Measurements from ENCODE around the gene LSAMP.
A peak's percentile ranks its signal among the peaks of the same experiment; 100 is the strongest.
"Not testable (repeated sequence)": the region's sequence is repeated elsewhere in the genome, so short reads cannot be mapped to it uniquely, and the experiment has no call there.

Gene LSAMP

GRCh38 chr3:116096631-116097030, 348.7 kb downstream of the LSAMP start:
- peak; percentile 2 for DNase-seq

- DNase-seq = no peak
These were observed 351.9 kb downstream of the LSAMP start for GRCh38 chr3:116093374-116093773.

- peak; percentile 3 for DNase-seq
These were observed 357.9 kb downstream of the LSAMP start for GRCh38 chr3:116087426-116087825.

GRCh38 chr3:116084999-116085791, 360.1 kb downstream of the LSAMP start:
- DNase-seq = peak; percentile 5

GRCh38 chr3:116083683-116084082, 361.6 kb downstream of the LSAMP start:
- peak; percentile 66 for DNase-seq

- DNase-seq = no peak
These were observed 366.7 kb downstream of the LSAMP start for GRCh38 chr3:116078561-116078960.

GRCh38 chr3:116077557-116077956, 367.7 kb downstream of the LSAMP start:
- DNase-seq = no peak

- DNase-seq = no peak
These were observed 368.2 kb downstream of the LSAMP start for GRCh38 chr3:116077059-116077458.

- DNase-seq = not testable (repeated sequence)
These were observed 374.6 kb downstream of the LSAMP start for GRCh38 chr3:116070516-116071278.

- no peak for DNase-seq
These were observed 375.2 kb downstream of the LSAMP start for GRCh38 chr3:116070061-116070460.

- no peak for DNase-seq
These were observed 376.3 kb downstream of the LSAMP start for GRCh38 chr3:116069024-116069423.

- DNase-seq = peak; percentile 84
These were observed 378.0 kb downstream of the LSAMP start for GRCh38 chr3:116067326-116067725.

GRCh38 chr3:116065501-116065900, 379.8 kb downstream of the LSAMP start:
- peak; percentile 2 for DNase-seq

- DNase-seq = no peak
These were observed 380.6 kb downstream of the LSAMP start for GRCh38 chr3:116064646-116065045.

- peak; percentile 94 for DNase-seq
These were observed 385.7 kb downstream of the LSAMP start for GRCh38 chr3:116059421-116060096.

- peak; percentile 10 for DNase-seq
These were observed 386.4 kb downstream of the LSAMP start for GRCh38 chr3:116058844-116059243.

- DNase-seq = peak; percentile 15
These were observed 387.8 kb downstream of the LSAMP start for GRCh38 chr3:116057400-116058006.

GRCh38 chr3:116056280-116056679, 389.0 kb downstream of the LSAMP start:
- no peak for DNase-seq

- no peak for DNase-seq
These were observed 392.3 kb downstream of the LSAMP start for GRCh38 chr3:116053017-116053416.

GRCh38 chr3:116052602-116053001, 392.7 kb downstream of the LSAMP start:
- DNase-seq = no peak

GRCh38 chr3:116051586-116051985, 393.7 kb downstream of the LSAMP start:
- peak; percentile 39 for DNase-seq

GRCh38 chr3:116051040-116051439, 394.2 kb downstream of the LSAMP start:
- DNase-seq = no peak

- peak; percentile 73 for DNase-seq
These were observed 394.9 kb downstream of the LSAMP start for GRCh38 chr3:116050311-116050915.

Data from NCI-H69 (cell line).